LNCAP (cell line): ENCODE measurements around the gene KCNJ8.

ENCODE experiments used
- CTCF ChIP-seq: fragments of 450-650 bp; IDR thresholded peaks from 2 replicates; pipeline ENCODE4 v1.5.1; 2017; ENCODE audit warnings: mild to moderate bottlenecking

The KCNJ8 gene

GRCh38 chr12:21774358-21775132 is at the start of gene KCNJ8:
TSS of gene KCNJ8 (minus strand) at chr12:21774706. CDS start at chr12:21773616, 1,090 bp downstream.
- TF ChIP-seq CTCF: no peak

GRCh38 chr12:21823581-21823980 is 49.1 kb upstream of the KCNJ8 start:
- no peak for TF ChIP-seq CTCF

- TF ChIP-seq CTCF: no peak
Observed at GRCh38 chr12:21819678-21820077, 45.2 kb upstream of the KCNJ8 start.

- TF ChIP-seq CTCF: no peak
Observed at GRCh38 chr12:21819236-21819635, 44.7 kb upstream of the KCNJ8 start.

GRCh38 chr12:21818627-21819026 is 44.1 kb upstream of the KCNJ8 start:
- no peak for TF ChIP-seq CTCF

GRCh38 chr12:21815306-21816062 is 41.0 kb upstream of the KCNJ8 start:
- no peak for TF ChIP-seq CTCF

- TF ChIP-seq CTCF: no peak
Observed at GRCh38 chr12:21814814-21815213, 40.3 kb upstream of the KCNJ8 start.
